Thyroid gland (tissue), 4 donors: Measurements from ENCODE around the gene NFYC. TPM values are rescaled to one million over a fixed set of nuclear protein-coding genes. Genes with fewer than 3 reads are reported as not detected.

Experiments
- DNase-seq, 2 donors: peaks; one replicate each; pipeline ENCODE4 v3.0.0-alpha.2; 2019
- H3K27ac ChIP-seq, 3 donors: fragments of 200-600 bp; sonication (generic); 1 replicate in 2 of 3; 2 replicates in 1 of 3; pipeline ENCODE4 v1.5.1; 2016 to 2019; ENCODE audit warnings: mild to moderate bottlenecking in 1 of 3, moderate library complexity in 1 of 3
- H3K27me3 ChIP-seq: fragments of 200-600 bp; sonication (generic); one replicate; pipeline ENCODE4 v1.5.1; 2019
- H3K36me3 ChIP-seq, 2 donors: fragments of 200-600 bp; sonication (generic); one replicate each; pipeline ENCODE4 v1.5.1; 2016 to 2019
- H3K4me1 ChIP-seq, 2 donors: fragments of 200-600 bp; sonication (generic); one replicate each; pipeline ENCODE4 v1.5.1; 2017 to 2019
- H3K4me3 ChIP-seq, 3 donors: fragments of 200-600 bp; sonication (generic); replicated peaks in 1 of 3; 1 replicate in 2 of 3; 2 replicates in 1 of 3; pipeline ENCODE4 v1.5.1; 2016; ENCODE audit warnings: mild to moderate bottlenecking in 1 of 3
- H3K9me3 ChIP-seq: fragments of 200-600 bp; sonication (generic); one replicate; pipeline ENCODE4 v1.5.1; 2017
- CTCF ChIP-seq, 6 experiments: fragments of 200-600 bp in 3 of 6; fragments of 450-650 bp in 3 of 6; sonication (generic) in 3 of 6; IDR thresholded peaks; one replicate each; pipeline ENCODE4 v1.5.1; 2016 to 2019; ENCODE audit warnings: antibody characterized with exemption in 6 of 6, mild to moderate bottlenecking in 2 of 6, inconsistent platforms in 1 of 6, moderate library complexity in 1 of 6
- POLR2A ChIP-seq, 2 donors: fragments of 450-650 bp; IDR thresholded peaks; one replicate each; pipeline ENCODE4 v1.6.1; 2017; ENCODE audit warnings: antibody characterized with exemption in 2 of 2, mild to moderate bottlenecking in 2 of 2, moderate library complexity in 1 of 2
- WGBS, 2 donors: methylation state at CpG; one replicate each; pipeline ENCODE4 v1.1.5; 2017; 5-methylcytosine and 5-hydroxymethylcytosine counted together
- intact Hi-C: fragments of 100-400 bp; cut with DNase I; formaldehyde crosslinking; loops from one replicate; pipeline ENCODE4 v1.15.1; 2023
- total RNA-seq, 4 donors: library from RNA; depleted of rRNA; stranded (reverse); fragments of >200 nt; gene quantifications; one replicate each; pipeline ENCODE4 v1.2.3, GENCODE V29; 2016

The NFYC gene
- total RNA-seq, 4 donors from 2014 or later: 70.5 to 175 (median 96.7) TPM

- no peak overlapping the region for H3K4me3 ChIP-seq
- intact Hi-C loops: loop anchor here (10.0 kb wide), 1 partner anchor 95 kb away; the partner anchor contains the start of gene KCNQ4
- peaks cover 11% of the 10 kb centered on the region in 2 donors for H3K4me1 ChIP-seq
- H3K27me3 ChIP-seq: no peaks in the 10 kb centered on the region
- no peak for DNase-seq
- H3K9me3 ChIP-seq: no peaks in the 10 kb centered on the region
- H3K36me3 ChIP-seq: no peaks in the 10 kb centered on the region
- H3K27ac ChIP-seq: no peak overlapping the region
- 38 to 39% methylated on average over 1 of the region's 1 CpG for WGBS, 2 donors
- TF ChIP-seq POLR2A (IDR thresholded peaks at IDR 0.05): no peak
- no peak for TF ChIP-seq CTCF (IDR thresholded peaks at IDR 0.05)
These were observed 1.8 kb upstream of the NFYC start for GRCh38 chr1:40689737-40690136.

- Histone ChIP-seq H3K27ac (peak overlapping the region; percentile 99 to 100 (median 99)), H3K4me1 (peaks cover 12% of the 10 kb centered on the region in 2 donors), H3K36me3 (no peaks in the 10 kb centered on the region), H3K27me3 (no peaks in the 10 kb centered on the region), H3K9me3 (no peaks in the 10 kb centered on the region), H3K4me3 (peak overlapping the region; percentile 80 to 98 (median 90))
- 21 to 22% methylated on average over 18 of the region's 18 CpGs for WGBS, 2 donors
- DNase-seq: no peak
- TF ChIP-seq POLR2A (IDR thresholded peaks at IDR 0.05): no peak
- TF ChIP-seq CTCF (IDR thresholded peaks at IDR 0.05): no peak
- intact Hi-C loops: loop anchor here (10.0 kb wide), 1 partner anchor 94 kb away; the partner anchor contains the start of gene KCNQ4
These were observed 550 bp upstream of the NFYC start for GRCh38 chr1:40690771-40691537.

GRCh38 chr1:40692429-40692895 is 958 bp downstream of the NFYC start:
- H3K4me1 ChIP-seq: peaks cover 26 to 27% of the 10 kb centered on the region in 2 donors

GRCh38 chr1:40693425-40693824 is 1.9 kb downstream of the NFYC start:
- Histone ChIP-seq H3K4me3 (no peak overlapping the region), H3K36me3 (no peaks in the 10 kb centered on the region), H3K27ac (no peak overlapping the region), H3K4me1 (peaks cover 33% of the 10 kb centered on the region in 2 donors), H3K27me3 (no peaks in the 10 kb centered on the region), H3K9me3 (no peaks in the 10 kb centered on the region)
- 93 to 97% methylated on average over 1 of the region's 1 CpG for WGBS, 2 donors
- intact Hi-C loops: loop anchor here (10.0 kb wide), 1 partner anchor 91 kb away; the partner anchor contains the start of gene KCNQ4
- no peak for DNase-seq
- TF ChIP-seq POLR2A (IDR thresholded peaks at IDR 0.05) (no peak), CTCF (IDR thresholded peaks at IDR 0.05) (no peak)

More at GRCh38 chr1:40692429-40692895, 958 bp downstream of the NFYC start:
- Histone ChIP-seq H3K27ac (peak overlapping the region; percentile 99 to 100 (median 99)), H3K27me3 (no peaks in the 10 kb centered on the region), H3K9me3 (no peaks in the 10 kb centered on the region), H3K4me3 (peak overlapping the region; percentile 80 to 98 (median 90)), H3K36me3 (no peaks in the 10 kb centered on the region)
- 3% methylated on average over 8 to 9 of the region's 9 CpGs for WGBS, 2 donors
- intact Hi-C loops: loop anchor here (10.0 kb wide), 1 partner anchor 92 kb away; the partner anchor contains the start of gene KCNQ4
- peak in 1 of 2 donors; percentile 36 for DNase-seq
- TF ChIP-seq POLR2A (IDR thresholded peaks at IDR 0.05) (no peak), CTCF (IDR thresholded peaks at IDR 0.05) (no peak)
